ENCODE data around the gene MFAP4. TPM values are rescaled to one million over a fixed set of nuclear protein-coding genes. Genes with fewer than 3 reads are reported as not detected.

MFAP4 gene
- total RNA-seq, 1 donor from 2014 or later = 37.7 TPM

GRCh38 chr17:19418251-19418992, 31.4 kb upstream of the MFAP4 start:
- Mint-ChIP-seq H3K27ac (ENCODE audit: unreplicated experiment) (no peak overlapping the region), H3K27me3 (ENCODE audit: unreplicated experiment) (peaks cover 4% of the 10 kb centered on the region), H3K4me3 (ENCODE audit: unreplicated experiment) (no peak overlapping the region), H3K36me3 (ENCODE audit: unreplicated experiment) (no peaks in the 10 kb centered on the region), H3K9me3 (ENCODE audit: unreplicated experiment) (no peaks in the 10 kb centered on the region), H3K4me1 (ENCODE audit: low read depth, unreplicated experiment) (no peaks in the 10 kb centered on the region)
- no peak for DNase-seq
- no peak for TF ChIP-seq CTCF (IDR thresholded peaks at IDR 0.05; ENCODE audit: partially characterized antibody, unreplicated experiment)

DNA sequence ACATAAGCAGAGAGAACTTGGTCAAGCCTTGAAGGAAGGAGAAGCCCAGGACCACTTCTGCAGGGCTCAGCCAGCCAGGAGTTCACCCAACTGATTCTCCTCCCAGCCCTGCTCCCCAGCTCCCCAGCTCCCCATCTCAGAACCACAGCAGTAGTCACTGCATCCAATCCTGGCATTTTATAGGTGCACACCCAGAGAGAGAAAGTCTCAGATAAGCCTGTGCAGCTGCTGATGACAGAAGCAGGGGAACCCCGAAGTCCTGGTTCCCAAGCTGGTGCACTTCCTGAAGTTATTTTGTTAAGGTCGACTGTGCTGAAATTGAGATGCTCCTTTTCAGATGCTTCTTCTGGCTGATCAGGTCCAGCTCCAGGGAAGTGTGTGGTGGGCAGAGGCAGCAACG, 30.6 kb upstream of the MFAP4 start:
- DNase-seq = no peak
- no peak overlapping the region for H3K4me3 Mint-ChIP-seq (ENCODE audit: unreplicated experiment)

DNA sequence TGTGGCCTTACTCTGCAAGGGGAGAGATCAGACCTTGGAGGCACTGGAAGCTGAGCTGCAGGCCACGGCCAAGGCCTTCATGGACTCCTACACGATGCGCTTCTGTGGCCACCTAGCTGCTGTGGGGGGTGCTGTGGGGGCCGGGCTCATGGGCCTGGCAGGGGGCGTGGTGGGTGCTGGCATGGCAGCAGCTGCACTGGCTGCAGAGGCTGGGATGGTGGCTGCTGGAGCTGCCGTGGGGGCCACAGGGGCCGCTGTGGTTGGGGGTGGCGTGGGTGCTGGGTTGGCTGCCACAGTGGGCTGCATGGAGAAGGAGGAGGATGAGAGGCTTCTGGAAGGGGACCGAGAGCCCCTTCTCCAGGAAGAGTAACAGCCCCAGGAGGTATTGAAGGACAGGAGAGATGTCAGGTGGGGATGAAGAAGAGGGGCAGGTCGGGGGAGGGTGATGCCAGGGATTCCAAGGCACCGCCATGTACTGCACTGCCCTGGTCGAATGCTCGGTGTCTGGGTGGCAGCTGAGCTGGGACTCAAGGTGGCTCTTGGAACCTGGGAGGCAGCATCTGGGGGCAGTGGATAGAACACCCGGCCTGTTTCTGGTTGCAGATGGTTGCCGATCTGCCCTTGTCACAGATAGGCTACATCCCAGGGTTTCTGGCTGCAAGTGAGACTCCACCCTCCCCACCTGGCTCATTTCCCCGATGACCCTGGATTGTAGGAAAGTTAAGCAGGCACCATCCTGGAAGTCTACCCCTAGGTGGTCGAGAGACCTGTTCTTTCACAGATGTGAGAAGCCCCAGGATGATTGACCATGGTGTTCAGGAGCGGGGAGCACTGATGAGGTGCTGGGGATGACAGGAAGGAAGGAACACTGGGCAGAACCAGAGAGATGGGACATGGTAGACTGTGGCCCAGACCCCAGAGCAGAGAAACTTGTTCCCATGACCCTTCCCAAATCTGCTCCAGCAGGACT, 29.1 kb upstream of the MFAP4 start:
- H3K4me3 Mint-ChIP-seq (ENCODE audit: unreplicated experiment) = no peak overlapping the region
- no peak overlapping the region for H3K27ac Mint-ChIP-seq (ENCODE audit: unreplicated experiment)
- no peak for TF ChIP-seq CTCF (IDR thresholded peaks at IDR 0.05; ENCODE audit: partially characterized antibody, unreplicated experiment)
- peaks cover 5% of the 10 kb centered on the region for H3K27me3 Mint-ChIP-seq (ENCODE audit: unreplicated experiment)
- DNase-seq = no peak
- no peaks in the 10 kb centered on the region for H3K36me3 Mint-ChIP-seq (ENCODE audit: unreplicated experiment)
- H3K9me3 Mint-ChIP-seq (ENCODE audit: unreplicated experiment) = no peaks in the 10 kb centered on the region
- peaks cover 4% of the 10 kb centered on the region for H3K4me1 Mint-ChIP-seq (ENCODE audit: low read depth, unreplicated experiment)

More for the DNA sequence above, 30.6 kb upstream of the MFAP4 start:
- H3K27me3 Mint-ChIP-seq (ENCODE audit: unreplicated experiment) = peaks cover 4% of the 10 kb centered on the region
- no peaks in the 10 kb centered on the region for H3K9me3 Mint-ChIP-seq (ENCODE audit: unreplicated experiment)
- H3K27ac Mint-ChIP-seq (ENCODE audit: unreplicated experiment) = no peak overlapping the region
- H3K36me3 Mint-ChIP-seq (ENCODE audit: unreplicated experiment) = no peaks in the 10 kb centered on the region
- TF ChIP-seq CTCF (IDR thresholded peaks at IDR 0.05; ENCODE audit: partially characterized antibody, unreplicated experiment) = no peak
- H3K4me1 Mint-ChIP-seq (ENCODE audit: low read depth, unreplicated experiment) = no peaks in the 10 kb centered on the region

DNA sequence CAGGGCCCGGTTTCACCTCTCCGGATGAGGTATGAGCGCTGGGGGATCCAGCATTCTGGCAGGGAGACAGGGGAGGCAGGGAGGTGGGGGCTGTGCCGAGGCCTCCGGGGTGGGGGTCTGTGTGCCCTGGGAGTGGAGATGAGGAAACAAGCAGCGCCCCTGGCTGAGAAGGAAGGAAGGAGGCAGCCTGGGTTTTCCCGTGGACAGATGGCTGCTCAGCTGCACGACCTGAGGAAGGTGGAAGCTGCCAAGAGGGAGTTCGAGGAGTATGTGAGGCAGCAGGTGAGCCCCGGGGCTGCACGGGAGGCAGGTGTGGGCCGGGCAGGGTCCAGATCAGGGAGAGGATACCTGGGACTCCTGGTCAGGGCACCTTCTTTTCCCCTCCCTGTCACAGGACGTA, 28.3 kb upstream of the MFAP4 start:
- Mint-ChIP-seq H3K4me1 (ENCODE audit: low read depth, unreplicated experiment) (peaks cover 9% of the 10 kb centered on the region), H3K27ac (ENCODE audit: unreplicated experiment) (no peak overlapping the region), H3K36me3 (ENCODE audit: unreplicated experiment) (no peaks in the 10 kb centered on the region), H3K9me3 (ENCODE audit: unreplicated experiment) (no peaks in the 10 kb centered on the region), H3K27me3 (ENCODE audit: unreplicated experiment) (peaks cover 9% of the 10 kb centered on the region), H3K4me3 (ENCODE audit: unreplicated experiment) (no peak overlapping the region)
- no peak for DNase-seq
- TF ChIP-seq CTCF (IDR thresholded peaks at IDR 0.05; ENCODE audit: partially characterized antibody, unreplicated experiment) = no peak

Measured in glutamatergic neuron (in vitro differentiated cells).